ENCODE results near the gene OR2C1.

OR2C1 gene

GRCh38 chr16:3400779-3401688 lies 45.3 kb downstream of the OR2C1 start, which contains the start of the genes ZNF174 and ZSCAN32:
Gene ZNF174 (plus strand): TSS chr16:3401215. CDS start chr16:3402005, 790 bp downstream.
Gene ZSCAN32 (minus strand): TSS chr16:3401004. CDS start chr16:3397557, 3,447 bp downstream.
- Histone ChIP-seq H3K4me3 (replicated peaks; ENCODE audit: low read depth, low read length) (peak within 1 kb of the TSS; percentile 72), H3K27me3 (replicated peaks; ENCODE audit: control insufficient read depth, insufficient read depth, low read length) (no peaks in the 10 kb centered on the region; the same call in 1 of the 2 replicates), H3K36me3 (ENCODE audit: control insufficient read depth, insufficient read depth, low read length) (peaks cover 16% of the 10 kb centered on the region)
- peak; percentile 100 for DNase-seq (ENCODE audit: extremely low read depth, insufficient read length)
- no peak for TF ChIP-seq CTCF (IDR thresholded peaks at IDR 0.05; ENCODE audit: insufficient read depth, low read length, poor library complexity, severe bottlenecking)

DNA sequence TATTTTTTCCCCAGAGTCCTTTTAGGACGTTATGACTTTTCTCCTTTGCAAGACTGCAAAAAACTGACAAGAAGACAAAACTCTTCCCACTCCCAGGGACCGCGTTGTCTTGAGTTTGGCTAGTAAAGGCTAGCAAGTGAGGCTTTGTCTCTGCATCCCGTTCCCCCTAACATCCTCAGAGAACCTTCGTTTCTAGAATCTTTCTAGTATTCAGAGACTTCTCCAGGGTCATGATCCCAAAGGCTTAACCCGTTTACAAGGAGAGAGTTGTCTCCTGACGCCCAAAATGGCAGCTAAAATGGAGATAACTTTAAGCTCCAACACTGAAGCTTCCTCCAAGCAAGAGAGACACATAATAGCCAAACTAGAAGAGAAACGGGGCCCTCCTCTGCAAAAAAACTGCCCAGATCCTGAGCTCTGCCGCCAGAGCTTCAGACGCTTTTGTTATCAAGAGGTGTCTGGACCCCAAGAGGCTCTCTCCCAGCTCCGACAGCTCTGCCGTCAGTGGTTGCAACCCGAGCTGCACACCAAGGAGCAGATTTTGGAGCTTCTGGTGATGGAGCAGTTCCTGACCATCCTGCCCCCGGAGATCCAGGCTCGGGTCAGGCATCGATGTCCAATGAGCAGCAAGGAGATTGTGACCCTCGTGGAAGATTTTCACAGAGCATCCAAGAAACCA lies 46.2 kb downstream of the OR2C1 start:
- Histone ChIP-seq H3K36me3 (ENCODE audit: control insufficient read depth, insufficient read depth, low read length) (peaks cover 14% of the 10 kb centered on the region), H3K27me3 (replicated peaks; ENCODE audit: control insufficient read depth, insufficient read depth, low read length) (no peaks in the 10 kb centered on the region; the same call in 1 of the 2 replicates), H3K4me3 (replicated peaks; ENCODE audit: low read depth, low read length) (peak overlapping the region; percentile 72)
- TF ChIP-seq CTCF (IDR thresholded peaks at IDR 0.05; ENCODE audit: insufficient read depth, low read length, poor library complexity, severe bottlenecking): no peak
- peak; percentile 15 for DNase-seq (ENCODE audit: extremely low read depth, insufficient read length)
